ENCODE results near the gene GLCCI1.

Gene GLCCI1

GRCh38 chr7:8126601-8127167 lies 158.1 kb downstream of the GLCCI1 start:
- in situ Hi-C loops (cut with HindIII; ENCODE audit: low sequenced_read_pairs), result no loop called here

- in situ Hi-C loops (cut with HindIII; ENCODE audit: low sequenced_read_pairs), result no loop called here
Measured at GRCh38 chr7:8128449-8129317, 160.1 kb downstream of the GLCCI1 start.

DNA sequence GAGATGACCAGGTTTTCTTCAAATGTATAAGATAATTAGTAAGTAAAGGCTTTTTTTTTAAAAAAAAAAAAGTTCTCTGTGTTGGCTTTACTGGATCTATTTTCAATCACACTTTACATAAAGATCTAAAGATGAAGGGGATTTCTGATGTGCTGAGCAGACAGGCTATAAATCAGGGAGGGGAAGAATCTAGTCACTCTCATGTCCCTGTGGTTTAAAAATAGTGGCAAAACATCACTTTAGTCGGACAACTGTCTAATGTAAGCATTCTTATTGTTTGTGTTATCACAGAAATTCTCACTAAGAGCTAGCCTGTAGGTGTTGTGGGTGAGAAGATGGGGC lies 160.7 kb downstream of the GLCCI1 start:
- in situ Hi-C loops (cut with HindIII; ENCODE audit: low sequenced_read_pairs), result no loop called here

DNA sequence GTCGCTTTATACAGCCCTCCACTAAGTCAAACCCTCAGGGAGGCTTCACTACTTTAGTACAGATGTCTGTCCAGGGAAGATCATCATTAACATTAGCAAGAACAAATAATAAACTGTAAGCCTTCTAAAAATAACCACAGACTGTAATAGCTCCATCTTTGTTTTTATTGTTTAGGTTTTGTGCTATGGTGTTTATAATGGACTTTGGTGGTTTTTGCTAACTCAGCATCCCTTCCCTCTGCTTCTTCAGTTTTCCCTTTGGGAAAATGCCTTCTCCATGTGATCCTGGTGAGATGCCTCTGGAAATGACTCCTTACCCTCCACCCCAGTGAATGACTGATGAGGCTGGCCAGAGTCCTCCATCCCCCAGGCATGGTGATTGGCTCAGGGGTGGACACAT lies 162.1 kb downstream of the GLCCI1 start:
- in situ Hi-C loops (cut with HindIII; ENCODE audit: low sequenced_read_pairs), result no loop called here

DNA sequence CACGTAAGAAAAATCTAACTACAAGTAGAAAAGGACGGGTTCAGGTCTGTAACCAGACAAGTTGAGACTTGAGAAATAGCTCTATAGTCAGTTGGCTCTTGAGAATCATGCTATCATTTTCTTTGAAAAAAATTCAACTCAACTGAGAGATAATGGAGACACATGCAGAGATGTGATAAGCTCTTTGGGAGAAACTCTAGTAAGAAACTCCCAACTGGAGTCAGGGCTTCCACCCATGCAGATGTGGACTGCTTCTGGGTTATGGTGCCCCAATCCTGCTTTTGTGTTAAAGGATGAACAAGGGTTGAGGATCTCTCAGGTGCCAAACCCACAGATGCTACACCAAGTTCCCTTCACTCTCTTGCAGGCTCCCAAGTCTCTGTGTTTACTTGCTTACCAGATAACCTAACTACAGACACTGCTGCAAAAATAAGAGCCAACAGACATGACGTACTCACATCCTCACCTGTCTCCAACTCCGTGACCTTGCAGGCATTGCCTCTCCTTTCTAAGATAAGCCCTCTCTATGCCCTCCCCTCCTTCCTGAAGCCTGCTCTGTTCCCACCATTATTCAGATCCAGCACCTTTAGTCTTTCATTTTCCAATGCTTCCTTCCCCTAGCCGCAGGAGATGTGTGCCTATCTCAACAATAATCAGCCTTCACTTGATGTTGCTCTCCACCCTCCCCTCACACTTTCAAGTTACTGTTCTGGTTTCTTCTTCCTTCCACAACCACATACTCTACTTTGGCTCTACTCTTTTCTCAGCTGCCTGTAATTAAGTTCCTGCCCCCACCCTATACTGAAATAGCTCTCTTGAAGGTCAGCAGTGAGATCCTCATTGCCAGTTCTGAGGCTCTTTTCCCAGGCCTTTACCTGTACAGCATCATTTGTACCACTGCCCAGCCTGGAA lies 163.4 kb downstream of the GLCCI1 start:
- in situ Hi-C loops (cut with HindIII; ENCODE audit: low sequenced_read_pairs), result no loop called here

DNA sequence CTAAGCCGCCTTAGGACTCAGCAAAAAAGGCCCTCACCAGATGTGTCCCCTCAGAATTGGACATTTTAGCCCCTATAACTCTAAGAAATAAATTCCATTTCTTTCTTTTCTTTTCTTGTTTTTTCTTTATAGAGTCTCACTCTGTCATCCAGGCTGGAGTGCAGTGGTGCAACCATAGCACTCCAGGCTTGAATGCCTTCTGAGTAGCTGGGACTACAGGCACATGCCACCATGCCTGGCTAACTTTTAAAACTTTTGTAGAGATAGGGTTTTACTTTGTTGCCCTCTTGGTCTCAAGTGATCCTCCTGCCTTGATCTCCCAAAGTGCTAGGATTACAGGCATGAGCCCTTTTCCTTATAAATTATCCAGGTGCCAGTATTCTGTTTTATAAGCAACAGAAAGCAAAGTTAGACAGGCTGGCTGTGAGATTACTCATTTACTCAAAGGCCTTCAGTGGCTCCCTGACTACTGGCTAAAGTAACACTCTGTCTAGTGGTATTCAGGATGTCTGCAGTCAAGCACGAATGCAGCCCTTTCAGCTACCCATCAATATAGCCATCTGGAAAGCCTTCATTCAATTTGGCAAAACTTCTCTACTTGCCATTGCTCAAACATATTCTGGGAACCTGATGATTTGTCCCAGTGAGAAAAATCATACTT lies 164.7 kb downstream of the GLCCI1 start:
- in situ Hi-C loops (cut with HindIII; ENCODE audit: low sequenced_read_pairs), result no loop called here

GRCh38 chr7:8134089-8134733 lies 165.6 kb downstream of the GLCCI1 start:
- in situ Hi-C loops (cut with HindIII; ENCODE audit: low sequenced_read_pairs), result no loop called here

DNA sequence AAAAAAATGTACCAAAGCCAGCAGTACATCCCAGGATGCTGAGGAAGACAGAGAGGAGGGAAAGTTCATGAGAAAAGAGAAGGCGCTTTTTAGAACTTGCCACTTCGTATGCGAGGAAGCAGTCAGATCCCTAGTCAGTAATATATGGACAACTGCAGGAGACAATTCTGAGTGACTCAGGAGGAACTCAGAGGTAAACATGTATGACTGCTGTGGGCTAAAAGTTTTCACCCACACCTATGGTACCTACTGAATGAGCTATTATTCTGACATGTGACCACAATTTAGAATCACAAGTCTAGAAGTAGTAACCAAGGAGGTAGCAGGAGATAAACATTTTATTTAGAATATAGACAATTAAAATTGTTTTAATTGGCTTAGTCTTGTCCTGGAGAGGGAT lies 166.8 kb downstream of the GLCCI1 start:
- in situ Hi-C loops (cut with HindIII; ENCODE audit: low sequenced_read_pairs), result no loop called here

- in situ Hi-C loops (cut with HindIII; ENCODE audit: low sequenced_read_pairs), result no loop called here
Measured at GRCh38 chr7:8136051-8136730, 167.6 kb downstream of the GLCCI1 start.
